ENCODE measurements around the gene GIMAP1. TPM values are rescaled to one million over a fixed set of nuclear protein-coding genes. Genes with fewer than 3 reads are reported as not detected.
"Not testable (repeated sequence)": the region's sequence is repeated elsewhere in the genome, so short reads cannot be mapped to it uniquely, and the experiment has no call there.

Gene GIMAP1
- polyA plus RNA-seq (2013, experiment 1 of 2) = not detected
- polyA plus RNA-seq (2013, experiment 2 of 2) = not detected

DNA sequence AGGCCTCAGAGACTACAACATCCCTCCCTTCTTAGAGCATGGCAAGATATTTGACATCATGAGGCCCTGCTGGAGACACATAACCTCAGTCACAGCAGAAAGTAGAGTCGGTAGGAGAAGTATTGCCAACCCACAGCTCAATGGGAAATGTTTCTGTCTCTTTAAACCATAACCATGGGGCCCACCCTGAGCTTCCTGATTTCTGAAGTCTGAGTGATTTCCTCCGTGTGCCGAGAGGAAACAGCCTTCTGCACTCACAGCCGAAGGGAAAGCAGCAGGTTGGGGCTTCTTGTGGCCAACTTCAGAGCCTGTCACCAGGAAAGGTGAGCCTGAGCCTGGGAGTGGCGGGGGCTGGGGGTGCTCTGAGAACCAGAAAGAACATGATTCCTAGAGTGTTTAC is at the start of gene GIMAP1:
Gene GIMAP1, plus strand, starts transcription at position 246 of the 400 bp plus-strand sequence. CDS start 2,435 bp downstream, outside the sequence.
- Histone ChIP-seq H3K9ac (ENCODE audit: low read length) (no peak within 1 kb of the TSS), H3K79me1 (ENCODE audit: low read length) (no peaks in the 10 kb centered on the region), H3K79me2 (ENCODE audit: control insufficient read depth, insufficient read depth, low read length) (no peaks in the 10 kb centered on the region), H3K4me3 (ENCODE audit: low read length) (no peak within 1 kb of the TSS), H3K27ac (ENCODE audit: low read depth, low read length) (no peak within 1 kb of the TSS), H3K23ac (ENCODE audit: low read length) (no peak within 1 kb of the TSS), H2BK120ac (ENCODE audit: low read depth, low read length) (no peak within 1 kb of the TSS), H3K4me2 (ENCODE audit: low read length) (no peak within 1 kb of the TSS), H2AK5ac (ENCODE audit: low read length) (no peak within 1 kb of the TSS), H4K5ac (ENCODE audit: low read length) (no peak within 1 kb of the TSS), H2BK5ac (ENCODE audit: low read length) (no peak within 1 kb of the TSS), H3K4ac (ENCODE audit: low read depth, low read length) (no peak within 1 kb of the TSS), H2BK15ac (replicated peaks; ENCODE audit: low read depth) (no peak within 1 kb of the TSS), H3K4me1 (ENCODE audit: control insufficient read depth, low read depth, low read length) (no peaks in the 10 kb centered on the region), H3K36me3 (ENCODE audit: control insufficient read depth, insufficient read depth, low read length) (no peaks in the 10 kb centered on the region), H3K56ac (ENCODE audit: low read length) (no peak within 1 kb of the TSS), H4K8ac (ENCODE audit: low read depth, low read length) (no peak within 1 kb of the TSS), H3K18ac (ENCODE audit: low read length) (no peak within 1 kb of the TSS), H3K27me3 (ENCODE audit: insufficient read depth, low read length, poor library complexity) (peaks cover 2% of the 10 kb centered on the region)
- no CpG with 5 or more reads among the region's 5 CpGs for WGBS (ENCODE audit: extremely low coverage, insufficient coverage, low lambda C conversion rate)
- DNase-seq = no peak

DNA sequence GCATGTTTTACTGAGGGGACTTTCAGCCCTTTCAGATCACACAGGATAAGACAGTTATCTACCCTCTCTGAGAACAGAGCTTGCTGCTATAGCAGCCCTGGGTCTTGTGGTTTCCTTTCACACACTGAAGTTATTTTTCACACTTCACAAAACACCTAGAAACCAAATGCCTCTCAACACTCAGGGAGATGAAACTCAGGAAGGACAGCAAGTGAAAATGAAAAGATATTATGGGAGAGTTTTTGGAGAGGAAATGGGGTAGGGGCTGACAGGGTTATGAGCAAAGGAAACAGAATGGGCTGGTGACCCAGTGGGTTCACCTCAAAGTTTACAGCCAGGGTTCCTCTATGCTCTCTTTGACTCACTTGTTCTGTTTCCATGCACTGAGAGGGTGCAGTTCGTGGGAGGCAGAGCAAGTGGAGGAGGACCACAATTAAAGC is 47.9 kb upstream of the GIMAP1 start:
- Histone ChIP-seq H2BK5ac (ENCODE audit: low read length) (no peak overlapping the region), H3K18ac (ENCODE audit: low read length) (no peak overlapping the region), H3K56ac (ENCODE audit: low read length) (no peak overlapping the region), H3K9ac (ENCODE audit: low read length) (no peak overlapping the region), H3K79me2 (ENCODE audit: control insufficient read depth, insufficient read depth, low read length) (no peaks in the 10 kb centered on the region), H2AK5ac (ENCODE audit: low read length) (no peak overlapping the region), H2BK15ac (replicated peaks; ENCODE audit: low read depth) (no peak overlapping the region), H4K5ac (ENCODE audit: low read length) (no peak overlapping the region), H3K4ac (ENCODE audit: low read depth, low read length) (no peak overlapping the region), H3K4me1 (ENCODE audit: control insufficient read depth, low read depth, low read length) (no peaks in the 10 kb centered on the region), H3K4me3 (ENCODE audit: low read length) (no peak overlapping the region), H3K4me2 (ENCODE audit: low read length) (no peak overlapping the region), H2BK120ac (ENCODE audit: low read depth, low read length) (no peak overlapping the region), H3K23ac (ENCODE audit: low read length) (no peak overlapping the region), H3K36me3 (ENCODE audit: control insufficient read depth, insufficient read depth, low read length) (no peaks in the 10 kb centered on the region), H3K79me1 (ENCODE audit: low read length) (no peaks in the 10 kb centered on the region), H4K8ac (ENCODE audit: low read depth, low read length) (no peak overlapping the region), H3K27ac (ENCODE audit: low read depth, low read length) (no peak overlapping the region), H3K27me3 (ENCODE audit: insufficient read depth, low read length, poor library complexity) (no peaks in the 10 kb centered on the region)
- WGBS (ENCODE audit: extremely low coverage, insufficient coverage, low lambda C conversion rate) = no CpG with 5 or more reads among the region's 1 CpG
- no peak for DNase-seq

DNA sequence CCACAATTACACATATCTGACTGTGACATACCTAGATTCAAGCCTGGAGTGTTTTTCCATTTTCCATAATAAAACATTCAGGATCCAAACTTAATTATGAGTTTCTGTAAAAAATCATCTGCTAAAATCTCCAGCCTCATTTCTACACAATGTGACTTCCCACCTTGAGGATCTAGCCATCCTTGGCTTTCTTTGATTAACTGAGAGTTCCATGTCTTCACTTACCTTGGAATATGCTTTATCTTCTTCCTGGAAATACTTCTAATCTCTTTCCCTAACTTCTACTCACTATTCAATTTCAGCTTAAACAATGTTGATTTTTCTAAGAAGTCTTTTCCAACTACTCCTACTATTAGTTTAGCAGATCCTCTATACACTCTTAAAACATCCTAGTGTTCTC is 47.4 kb upstream of the GIMAP1 start:
- no peak overlapping the region for H2AK5ac ChIP-seq (ENCODE audit: low read length)
- H2BK120ac ChIP-seq (ENCODE audit: low read depth, low read length) = no peak overlapping the region
- no peak overlapping the region for H2BK5ac ChIP-seq (ENCODE audit: low read length)
- H3K23ac ChIP-seq (ENCODE audit: low read length) = no peak overlapping the region
- H3K4me2 ChIP-seq (ENCODE audit: low read length) = no peak overlapping the region
- H3K36me3 ChIP-seq (ENCODE audit: control insufficient read depth, insufficient read depth, low read length) = no peaks in the 10 kb centered on the region
- H3K79me2 ChIP-seq (ENCODE audit: control insufficient read depth, insufficient read depth, low read length) = no peaks in the 10 kb centered on the region
- H3K27me3 ChIP-seq (ENCODE audit: insufficient read depth, low read length, poor library complexity) = no peaks in the 10 kb centered on the region
- H3K27ac ChIP-seq (ENCODE audit: low read depth, low read length) = no peak overlapping the region
- DNase-seq = no peak
- no peak overlapping the region for H3K56ac ChIP-seq (ENCODE audit: low read length)
- H3K4me1 ChIP-seq (ENCODE audit: control insufficient read depth, low read depth, low read length) = no peaks in the 10 kb centered on the region
- no peak overlapping the region for H2BK15ac ChIP-seq (replicated peaks; ENCODE audit: low read depth)
- H3K4ac ChIP-seq (ENCODE audit: low read depth, low read length) = no peak overlapping the region
- no peak overlapping the region for H3K9ac ChIP-seq (ENCODE audit: low read length)
- no peak overlapping the region for H3K18ac ChIP-seq (ENCODE audit: low read length)
- H4K8ac ChIP-seq (ENCODE audit: low read depth, low read length) = no peak overlapping the region
- H3K4me3 ChIP-seq (ENCODE audit: low read length) = no peak overlapping the region
- H3K79me1 ChIP-seq (ENCODE audit: low read length) = no peaks in the 10 kb centered on the region
- no peak overlapping the region for H4K5ac ChIP-seq (ENCODE audit: low read length)

DNA sequence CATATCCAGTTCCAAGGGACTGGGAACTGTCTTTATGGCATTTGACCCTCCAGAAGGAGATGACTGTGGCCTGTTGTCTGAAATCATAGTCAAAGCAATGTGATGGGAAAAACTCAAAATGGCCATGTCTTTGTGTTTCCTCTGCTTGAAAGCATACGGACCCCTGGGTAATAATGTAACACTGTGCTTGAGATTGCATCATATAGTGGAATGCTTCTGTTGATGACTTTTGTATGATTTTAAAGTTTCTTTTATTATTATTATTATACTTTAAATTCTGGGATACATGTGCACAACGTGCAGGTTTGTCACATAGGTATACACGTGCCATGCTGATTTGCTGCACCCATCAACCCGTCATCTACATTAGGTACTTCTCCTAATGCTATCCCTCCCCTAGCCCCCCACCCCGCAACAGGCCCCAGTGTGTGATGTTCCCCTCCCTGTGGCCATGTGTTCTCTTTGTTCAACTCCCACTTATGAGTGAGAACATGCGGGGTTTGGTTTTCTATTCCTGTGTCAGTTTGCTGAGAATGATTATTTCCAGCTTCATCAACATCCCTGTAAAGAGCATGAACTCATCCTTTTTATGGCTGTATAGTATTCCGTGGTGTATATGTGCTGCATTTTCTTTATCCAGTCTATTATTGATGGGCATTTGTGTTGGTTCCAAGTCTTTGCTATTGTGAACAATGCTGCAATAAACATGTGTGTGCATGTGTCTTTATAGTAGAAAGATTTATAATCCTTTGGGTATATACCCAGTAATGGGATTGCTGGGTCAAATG is 44.4 kb upstream of the GIMAP1 start:
- not testable (repeated sequence) for H3K79me2 ChIP-seq (ENCODE audit: control insufficient read depth, insufficient read depth, low read length); H3K56ac ChIP-seq (ENCODE audit: low read length); H3K36me3 ChIP-seq (ENCODE audit: control insufficient read depth, insufficient read depth, low read length); H3K4ac ChIP-seq (ENCODE audit: low read depth, low read length); H2BK120ac ChIP-seq (ENCODE audit: low read depth, low read length); H4K8ac ChIP-seq (ENCODE audit: low read depth, low read length); H3K18ac ChIP-seq (ENCODE audit: low read length); H3K9ac ChIP-seq (ENCODE audit: low read length); H2AK5ac ChIP-seq (ENCODE audit: low read length); H3K4me3 ChIP-seq (ENCODE audit: low read length); H3K27me3 ChIP-seq (ENCODE audit: insufficient read depth, low read length, poor library complexity); H3K4me1 ChIP-seq (ENCODE audit: control insufficient read depth, low read depth, low read length); H3K4me2 ChIP-seq (ENCODE audit: low read length); H2BK15ac ChIP-seq (replicated peaks; ENCODE audit: low read depth); H3K23ac ChIP-seq (ENCODE audit: low read length); H2BK5ac ChIP-seq (ENCODE audit: low read length); H3K27ac ChIP-seq (ENCODE audit: low read depth, low read length); DNase-seq; H3K79me1 ChIP-seq (ENCODE audit: low read length); H4K5ac ChIP-seq (ENCODE audit: low read length)
- WGBS (ENCODE audit: extremely low coverage, insufficient coverage, low lambda C conversion rate) = no CpG with 5 or more reads among the region's 7 CpGs

DNA sequence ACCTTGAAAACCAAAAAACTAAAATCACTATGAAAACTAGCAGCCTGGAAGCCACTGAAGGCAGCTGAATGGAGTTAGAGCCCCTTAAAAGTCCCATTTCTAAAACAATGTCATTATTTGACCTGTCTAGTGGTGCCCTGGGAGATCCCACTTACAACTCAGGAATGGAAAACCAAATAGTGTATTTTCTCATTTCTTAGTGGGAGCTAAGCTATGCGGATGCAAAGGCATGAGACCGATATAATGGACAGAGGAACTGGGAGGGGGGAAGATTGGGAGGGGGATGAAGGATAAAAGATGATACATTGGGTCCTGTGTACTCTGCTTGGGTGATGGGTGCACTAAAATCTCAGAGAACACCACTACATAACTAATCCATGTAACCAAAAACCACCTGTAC is 40.7 kb upstream of the GIMAP1 start:
- WGBS (ENCODE audit: extremely low coverage, insufficient coverage, low lambda C conversion rate) = no CpG with 5 or more reads among the region's 2 CpGs
- no peak overlapping the region for H3K9ac ChIP-seq (ENCODE audit: low read length)
- no peak overlapping the region for H3K23ac ChIP-seq (ENCODE audit: low read length)
- H3K18ac ChIP-seq (ENCODE audit: low read length) = no peak overlapping the region
- H4K8ac ChIP-seq (ENCODE audit: low read depth, low read length) = no peak overlapping the region
- no peak overlapping the region for H3K4me2 ChIP-seq (ENCODE audit: low read length)
- no peak overlapping the region for H3K4me3 ChIP-seq (ENCODE audit: low read length)
- no peak overlapping the region for H3K4ac ChIP-seq (ENCODE audit: low read depth, low read length)
- H3K27me3 ChIP-seq (ENCODE audit: insufficient read depth, low read length, poor library complexity) = no peaks in the 10 kb centered on the region
- H2AK5ac ChIP-seq (ENCODE audit: low read length) = no peak overlapping the region
- no peak overlapping the region for H2BK15ac ChIP-seq (replicated peaks; ENCODE audit: low read depth)
- no peaks in the 10 kb centered on the region for H3K36me3 ChIP-seq (ENCODE audit: control insufficient read depth, insufficient read depth, low read length)
- H3K79me2 ChIP-seq (ENCODE audit: control insufficient read depth, insufficient read depth, low read length) = no peaks in the 10 kb centered on the region
- H3K79me1 ChIP-seq (ENCODE audit: low read length) = no peaks in the 10 kb centered on the region
- H3K4me1 ChIP-seq (ENCODE audit: control insufficient read depth, low read depth, low read length) = no peaks in the 10 kb centered on the region
- no peak for DNase-seq
- no peak overlapping the region for H3K27ac ChIP-seq (ENCODE audit: low read depth, low read length)
- no peak overlapping the region for H3K56ac ChIP-seq (ENCODE audit: low read length)
- H2BK5ac ChIP-seq (ENCODE audit: low read length) = no peak overlapping the region
- H4K5ac ChIP-seq (ENCODE audit: low read length) = no peak overlapping the region
- no peak overlapping the region for H2BK120ac ChIP-seq (ENCODE audit: low read depth, low read length)

DNA sequence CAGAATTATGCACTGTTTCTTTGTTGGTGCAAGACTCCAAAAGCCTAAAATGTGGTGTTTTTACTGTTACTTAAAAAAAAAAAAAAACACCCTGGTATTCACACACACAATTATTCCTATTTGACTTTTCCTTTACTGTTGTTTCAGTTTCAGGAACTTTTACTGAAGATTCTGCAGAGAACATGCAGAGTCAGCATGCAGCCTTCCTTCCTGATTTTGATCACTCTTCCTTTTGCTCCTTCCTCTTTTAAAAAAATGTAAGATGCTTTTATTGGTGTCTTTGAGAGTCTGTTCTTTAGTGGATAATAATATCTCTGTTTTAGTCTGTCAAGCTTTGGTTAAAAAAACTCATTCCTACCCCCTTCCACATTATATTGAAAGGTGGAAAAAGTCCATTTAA is 40.1 kb upstream of the GIMAP1 start:
- H2BK5ac ChIP-seq (ENCODE audit: low read length); H3K4me2 ChIP-seq (ENCODE audit: low read length); H3K27me3 ChIP-seq (ENCODE audit: insufficient read depth, low read length, poor library complexity); H3K4me3 ChIP-seq (ENCODE audit: low read length); H2BK120ac ChIP-seq (ENCODE audit: low read depth, low read length); H3K23ac ChIP-seq (ENCODE audit: low read length); H2BK15ac ChIP-seq (replicated peaks; ENCODE audit: low read depth); DNase-seq; H3K18ac ChIP-seq (ENCODE audit: low read length); H4K8ac ChIP-seq (ENCODE audit: low read depth, low read length); H3K79me2 ChIP-seq (ENCODE audit: control insufficient read depth, insufficient read depth, low read length); H3K56ac ChIP-seq (ENCODE audit: low read length); H3K27ac ChIP-seq (ENCODE audit: low read depth, low read length); H2AK5ac ChIP-seq (ENCODE audit: low read length); H3K9ac ChIP-seq (ENCODE audit: low read length); H3K4ac ChIP-seq (ENCODE audit: low read depth, low read length); H3K79me1 ChIP-seq (ENCODE audit: low read length); H3K4me1 ChIP-seq (ENCODE audit: control insufficient read depth, low read depth, low read length); H4K5ac ChIP-seq (ENCODE audit: low read length); H3K36me3 ChIP-seq (ENCODE audit: control insufficient read depth, insufficient read depth, low read length): not testable (repeated sequence)

All from mesendoderm (in vitro differentiated cells).